Activated CD4-positive, alpha-beta T cell treated with anti-CD3 and anti-CD28 coated beads for 36 hours (primary cell): ENCODE data around the gene CDH23. TPM values are rescaled to one million over a fixed set of nuclear protein-coding genes. Genes with fewer than 3 reads are reported as not detected.
A peak's percentile ranks its signal among the peaks of the same experiment; 100 is the strongest.

Source experiments
- ATAC-seq: fragments of 200-7000 bp; cut with Tn5 transposase; one replicate; pipeline ENCODE4 v1.10.0; 2021; ENCODE audit warnings: mild to moderate bottlenecking, moderate library complexity
- CTCF ChIA-PET: fragments of 350-600 bp; sonication (Branson Sonifier 250); formaldehyde crosslinking; loops from one replicate; lab custom pipeline; 2021; ENCODE audit warnings: antibody characterized with exemption; lab: Charles Lee
- POLR2A ChIA-PET: fragments of 350-600 bp; sonication (Branson Sonifier 250); formaldehyde crosslinking; loops from one replicate; lab custom pipeline; 2021; ENCODE audit warnings: antibody characterized with exemption, inconsistent platforms; lab: Charles Lee
- DNase-seq: peaks from one replicate; pipeline ENCODE4 v3.0.0-alpha.2; 2020
- H3K27ac Mint-ChIP-seq: one replicate; pipeline ENCODE4 v1.8.0; 2021; ENCODE audit warnings: mixed read lengths
- H3K27me3 Mint-ChIP-seq: one replicate; pipeline ENCODE4 v1.8.0; 2021; ENCODE audit warnings: mixed read lengths
- H3K36me3 Mint-ChIP-seq: one replicate; pipeline ENCODE4 v1.8.0; 2021; ENCODE audit warnings: low read depth, mixed read lengths
- H3K4me1 Mint-ChIP-seq: one replicate; pipeline ENCODE4 v1.8.0; 2021; ENCODE audit warnings: mixed read lengths
- H3K4me3 Mint-ChIP-seq: one replicate; pipeline ENCODE4 v1.8.0; 2021; ENCODE audit warnings: mild to moderate bottlenecking, moderate library complexity, mixed read lengths
- H3K9me3 Mint-ChIP-seq: one replicate; pipeline ENCODE4 v1.8.0; 2021; ENCODE audit warnings: low read depth, mixed read lengths
- intact Hi-C, 2 experiments: fragments of 100-400 bp; cut with DNase I in 1 of 2; cut with micrococcal nuclease in 1 of 2; formaldehyde crosslinking; loops; one replicate each; pipeline versions ENCODE4 v1.14.2 to v1.15.1; 2022 to 2024; cut with DNase I, micrococcal nuclease
- total RNA-seq, 2 experiments: library from RNA; stranded (reverse); gene quantifications; one replicate each; pipeline ENCODE4 v1.2.3, GENCODE V29; 2021

CDH23 gene
- total RNA-seq, 2 experiments from 2014 or later, result 1.5 to 1.6 TPM

- Mint-ChIP-seq H3K4me3 (no peak overlapping the region), H3K27me3 (no peaks in the 10 kb centered on the region), H3K36me3 (no peaks in the 10 kb centered on the region), H3K4me1 (no peaks in the 10 kb centered on the region), H3K27ac (no peak overlapping the region), H3K9me3 (no peaks in the 10 kb centered on the region)
- ChIA-PET POLR2A (no interaction called here), CTCF (interaction anchor here (0.6 kb wide), 1 partner anchor 65 kb away, joined by 3 read pairs; no protein-coding TSS in a partner anchor)
- intact Hi-C loops, result no loop called here
- DNase-seq (no peak), ATAC-seq (no peak)
Observed at GRCh38 chr10:71643904-71644303, 247.2 kb downstream of the CDH23 start.

DNA sequence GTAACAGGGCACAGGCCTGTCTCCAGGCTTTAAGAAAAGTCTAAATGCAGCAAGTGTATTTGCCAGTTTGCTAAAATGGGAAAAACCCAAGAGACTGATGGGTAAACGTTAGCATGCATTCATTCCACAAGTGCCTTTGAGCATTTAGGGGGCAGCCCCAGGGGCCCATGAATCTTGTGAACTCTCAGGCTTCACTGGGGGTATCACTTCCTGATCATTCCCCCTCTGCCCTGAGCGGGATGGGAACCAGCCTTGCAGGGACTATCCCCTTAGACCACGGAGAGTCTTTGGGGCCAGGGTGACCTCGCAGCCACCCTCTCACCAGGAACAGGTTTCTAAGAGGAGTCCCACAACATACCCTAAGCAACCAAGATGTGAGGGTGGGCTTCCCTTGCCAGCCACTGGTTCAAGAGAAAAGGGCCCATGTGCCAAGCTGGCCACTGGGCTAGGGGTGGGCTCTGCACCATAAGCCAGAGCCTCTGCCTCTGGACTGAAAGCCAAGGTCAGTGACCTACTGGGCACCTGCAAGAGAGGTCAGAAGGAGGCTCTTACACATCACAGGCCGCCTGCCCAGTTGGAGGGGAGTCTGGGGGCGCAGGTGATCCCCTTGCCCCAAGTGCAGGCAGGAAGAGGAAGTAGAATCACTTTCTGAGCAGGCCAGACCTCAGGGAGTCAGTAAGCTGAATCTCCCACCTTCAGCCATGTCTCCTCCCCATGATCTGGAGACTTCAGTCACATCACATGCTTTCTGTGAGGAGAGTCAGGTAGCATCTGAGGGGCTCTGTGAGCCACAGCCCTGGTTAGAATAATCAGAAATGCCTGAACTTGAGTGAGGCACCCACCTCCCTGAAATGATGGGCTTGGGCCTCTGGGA is 247.8 kb downstream of the CDH23 start:
- H3K4me3 Mint-ChIP-seq, result no peak overlapping the region
- peak; percentile 68 for ATAC-seq
- H3K27ac Mint-ChIP-seq, result no peak overlapping the region
- ChIA-PET CTCF (no interaction called here), POLR2A (no interaction called here)
- no peaks in the 10 kb centered on the region for H3K4me1 Mint-ChIP-seq
- H3K27me3 Mint-ChIP-seq, result no peaks in the 10 kb centered on the region
- no peaks in the 10 kb centered on the region for H3K36me3 Mint-ChIP-seq
- no peak for DNase-seq
- no peaks in the 10 kb centered on the region for H3K9me3 Mint-ChIP-seq
- intact Hi-C loops, result no loop called here

GRCh38 chr10:71645185-71645584 is 248.5 kb downstream of the CDH23 start:
- ChIA-PET CTCF (interaction anchor here (0.8 kb wide), 1 partner anchor 9 kb away, joined by 4 read pairs; no protein-coding TSS in a partner anchor), POLR2A (no interaction called here)
- Mint-ChIP-seq H3K27me3 (no peaks in the 10 kb centered on the region), H3K4me1 (no peaks in the 10 kb centered on the region), H3K36me3 (no peaks in the 10 kb centered on the region), H3K27ac (no peak overlapping the region), H3K9me3 (no peaks in the 10 kb centered on the region), H3K4me3 (no peak overlapping the region)
- intact Hi-C loops, result no loop called here
- DNase-seq, result no peak
- no peak for ATAC-seq

GRCh38 chr10:71646037-71646436 is 249.3 kb downstream of the CDH23 start:
- H3K36me3 Mint-ChIP-seq, result no peaks in the 10 kb centered on the region
- no peaks in the 10 kb centered on the region for H3K27me3 Mint-ChIP-seq
- no peaks in the 10 kb centered on the region for H3K4me1 Mint-ChIP-seq
- intact Hi-C loops, result no loop called here
- ChIA-PET CTCF (interaction anchor here (0.8 to 1.3 kb wide), 2 partner anchors 8 to 11 kb away, joined by 3 to 4 read pairs; no protein-coding TSS in a partner anchor), POLR2A (no interaction called here)
- H3K4me3 Mint-ChIP-seq, result no peak overlapping the region
- no peak overlapping the region for H3K27ac Mint-ChIP-seq
- ATAC-seq (no peak), DNase-seq (no peak)
- no peaks in the 10 kb centered on the region for H3K9me3 Mint-ChIP-seq

DNA sequence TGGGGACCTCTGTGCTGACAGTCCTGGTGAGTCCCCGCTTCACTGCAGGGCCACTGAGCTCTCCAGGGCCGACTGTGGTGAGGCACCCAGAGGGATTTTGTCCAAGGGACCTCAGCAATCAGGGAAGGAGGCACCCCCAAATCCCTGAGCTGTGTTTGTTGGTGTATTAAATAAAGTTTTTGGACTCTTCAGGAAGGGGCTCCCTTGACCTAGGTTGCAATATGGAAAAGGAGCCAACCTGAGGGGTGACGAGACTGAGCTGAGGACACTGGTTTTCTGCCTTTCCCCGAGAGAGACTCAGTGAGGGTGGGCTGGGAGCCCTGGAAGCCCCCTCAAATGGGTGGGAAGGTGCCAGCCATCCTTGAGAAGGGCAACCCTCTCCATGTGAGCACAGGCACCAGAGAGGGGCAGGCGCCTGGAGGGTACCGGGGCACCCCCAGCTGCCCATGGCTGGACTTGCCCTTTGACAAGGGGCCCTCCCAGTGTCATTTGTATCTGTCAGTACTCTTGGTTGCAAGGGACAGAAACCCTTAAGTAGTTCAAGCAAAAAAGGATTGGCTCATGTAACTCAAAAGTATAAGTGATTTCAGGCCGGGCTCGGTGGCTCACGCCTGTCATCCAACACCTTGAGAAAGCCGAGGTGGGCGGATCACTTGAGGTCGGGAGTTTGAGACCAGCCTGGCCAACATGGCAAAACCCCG is 250.0 kb downstream of the CDH23 start:
- Mint-ChIP-seq H3K27ac (no peak overlapping the region), H3K4me1 (no peaks in the 10 kb centered on the region), H3K9me3 (no peaks in the 10 kb centered on the region), H3K4me3 (no peak overlapping the region), H3K27me3 (no peaks in the 10 kb centered on the region), H3K36me3 (no peaks in the 10 kb centered on the region)
- ChIA-PET CTCF (interaction anchor here (0.6 to 1.3 kb wide), 2 partner anchors 11 to 60 kb away, joined by 3 read pairs; no protein-coding TSS in a partner anchor), POLR2A (no interaction called here)
- intact Hi-C loops, result no loop called here
- ATAC-seq (no peak), DNase-seq (no peak)

DNA sequence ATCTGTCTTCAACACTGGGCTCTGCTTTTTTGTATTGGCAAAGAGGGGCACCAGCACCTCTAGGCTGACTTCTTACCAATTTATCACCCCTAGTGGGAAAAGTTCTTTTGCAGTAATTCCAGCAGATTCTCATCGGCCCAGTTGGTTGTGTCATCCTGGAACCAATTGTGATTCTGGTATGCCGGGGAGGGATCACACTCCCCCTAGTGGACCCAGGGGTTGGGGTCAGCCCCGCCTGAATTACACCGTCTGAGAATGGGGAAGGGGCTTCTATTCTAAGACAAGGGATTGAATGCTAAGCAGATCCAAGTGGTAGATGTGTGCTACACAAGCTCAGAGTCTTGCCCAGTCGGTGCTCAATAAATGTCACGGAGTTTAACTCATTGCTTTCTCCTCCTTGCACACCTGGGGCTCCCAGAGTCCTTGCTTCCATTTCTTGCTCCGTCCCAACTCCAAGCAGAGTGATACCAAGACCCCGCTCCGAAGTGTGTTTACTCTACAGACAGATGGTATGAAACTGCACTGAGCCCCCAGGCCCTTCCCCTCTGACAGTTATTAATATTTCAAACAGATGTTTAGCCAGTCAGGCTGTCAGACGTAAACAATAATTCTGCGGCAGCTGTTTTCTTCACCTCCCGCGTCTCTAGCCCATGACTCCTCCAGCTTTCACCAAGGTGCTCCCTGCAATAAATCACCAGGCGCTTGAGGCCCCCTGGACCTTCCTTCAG is 251.0 kb downstream of the CDH23 start:
- no peak for ATAC-seq
- H3K27me3 Mint-ChIP-seq, result no peaks in the 10 kb centered on the region
- intact Hi-C loops, result no loop called here
- no peaks in the 10 kb centered on the region for H3K9me3 Mint-ChIP-seq
- H3K36me3 Mint-ChIP-seq, result no peaks in the 10 kb centered on the region
- CTCF ChIA-PET, result interaction anchor here (0.7 kb wide), 1 partner anchor 304 kb away, joined by 3 read pairs; no protein-coding TSS in a partner anchor
- POLR2A ChIA-PET, result no interaction called here
- H3K4me3 Mint-ChIP-seq, result no peak overlapping the region
- DNase-seq, result no peak
- no peaks in the 10 kb centered on the region for H3K4me1 Mint-ChIP-seq
- H3K27ac Mint-ChIP-seq, result no peak overlapping the region

- Mint-ChIP-seq H3K27me3 (no peaks in the 10 kb centered on the region), H3K27ac (no peak overlapping the region), H3K36me3 (no peaks in the 10 kb centered on the region), H3K4me3 (no peak overlapping the region), H3K4me1 (no peaks in the 10 kb centered on the region), H3K9me3 (no peaks in the 10 kb centered on the region)
- intact Hi-C loops, result no loop called here
- POLR2A ChIA-PET, result no interaction called here
- CTCF ChIA-PET, result interaction anchor here (0.7 kb wide), 1 partner anchor 305 kb away, joined by 3 read pairs; no protein-coding TSS in a partner anchor
- no peak for ATAC-seq
- DNase-seq, result no peak
Observed at GRCh38 chr10:71648254-71648932, 251.7 kb downstream of the CDH23 start.

GRCh38 chr10:71648933-71649320 is 252.2 kb downstream of the CDH23 start:
- no peaks in the 10 kb centered on the region for H3K27me3 Mint-ChIP-seq
- CTCF ChIA-PET, result interaction anchor here (0.7 kb wide), 1 partner anchor 306 kb away, joined by 3 read pairs; no protein-coding TSS in a partner anchor
- POLR2A ChIA-PET, result no interaction called here
- intact Hi-C loops, result no loop called here
- H3K9me3 Mint-ChIP-seq, result no peaks in the 10 kb centered on the region
- DNase-seq, result no peak
- no peak overlapping the region for H3K4me3 Mint-ChIP-seq
- ATAC-seq, result no peak
- H3K27ac Mint-ChIP-seq, result no peak overlapping the region
- no peaks in the 10 kb centered on the region for H3K4me1 Mint-ChIP-seq
- H3K36me3 Mint-ChIP-seq, result no peaks in the 10 kb centered on the region

DNA sequence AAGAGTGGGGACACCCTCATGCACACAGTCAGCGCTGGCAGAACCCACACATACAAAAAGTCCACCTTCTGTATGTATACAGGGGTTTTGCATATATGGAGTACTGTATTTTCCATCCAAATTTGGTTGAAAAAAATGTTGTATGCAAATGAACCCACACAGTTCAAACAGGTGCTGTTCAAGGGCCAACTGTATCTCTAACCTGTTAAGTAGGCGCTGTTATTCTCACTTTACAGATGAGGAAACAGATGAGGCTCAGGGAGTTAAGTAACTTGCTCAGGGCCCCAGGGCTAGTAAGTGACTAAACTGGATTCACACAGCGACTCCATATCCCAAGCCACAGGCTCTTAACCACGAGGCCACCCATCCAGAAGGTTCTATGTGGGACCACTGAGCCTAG is 252.9 kb downstream of the CDH23 start:
- H3K27ac Mint-ChIP-seq, result no peak overlapping the region
- DNase-seq, result no peak
- no peaks in the 10 kb centered on the region for H3K27me3 Mint-ChIP-seq
- CTCF ChIA-PET, result interaction anchor here (0.7 kb wide), 1 partner anchor 429 kb away, joined by 3 read pairs; no protein-coding TSS in a partner anchor
- no peak for ATAC-seq
- H3K4me3 Mint-ChIP-seq, result no peak overlapping the region
- no peaks in the 10 kb centered on the region for H3K4me1 Mint-ChIP-seq
- intact Hi-C loops, result no loop called here
- POLR2A ChIA-PET, result no interaction called here
- no peaks in the 10 kb centered on the region for H3K36me3 Mint-ChIP-seq
- no peaks in the 10 kb centered on the region for H3K9me3 Mint-ChIP-seq

- POLR2A ChIA-PET, result no interaction called here
- H3K4me1 Mint-ChIP-seq, result no peaks in the 10 kb centered on the region
- no peaks in the 10 kb centered on the region for H3K27me3 Mint-ChIP-seq
- ATAC-seq, result no peak
- no peak overlapping the region for H3K4me3 Mint-ChIP-seq
- no peaks in the 10 kb centered on the region for H3K36me3 Mint-ChIP-seq
- H3K27ac Mint-ChIP-seq, result no peak overlapping the region
- DNase-seq, result no peak
- intact Hi-C loops, result no loop called here
- CTCF ChIA-PET, result no interaction called here
- no peaks in the 10 kb centered on the region for H3K9me3 Mint-ChIP-seq
Observed at GRCh38 chr10:71650397-71650796, 253.7 kb downstream of the CDH23 start.

DNA sequence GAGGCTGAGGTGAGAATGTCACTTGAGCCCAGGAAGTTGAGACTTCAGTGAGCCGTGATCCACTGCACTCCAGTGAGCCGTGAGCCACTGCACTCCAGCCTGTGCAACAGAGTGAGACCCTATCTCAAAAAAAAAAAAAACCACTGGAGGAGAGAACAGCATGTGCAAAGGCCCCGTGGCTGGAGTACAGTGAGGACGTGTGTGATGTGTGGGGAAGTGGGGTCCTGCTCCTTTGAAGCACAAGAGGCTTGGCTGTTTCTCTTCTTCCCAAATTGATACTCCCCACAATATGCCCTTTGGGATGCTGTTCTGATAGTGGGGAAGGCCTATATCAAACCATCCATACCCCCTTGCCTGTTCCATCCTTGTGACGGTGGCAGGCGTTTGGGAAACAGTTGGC is 254.7 kb downstream of the CDH23 start:
- CTCF ChIA-PET, result interaction anchor here (0.6 to 1.0 kb wide), 2 partner anchors 12 to 306 kb away, joined by 3 to 4 read pairs; no protein-coding TSS in a partner anchor
- POLR2A ChIA-PET, result no interaction called here
- Mint-ChIP-seq H3K27ac (no peak overlapping the region), H3K36me3 (no peaks in the 10 kb centered on the region), H3K27me3 (no peaks in the 10 kb centered on the region), H3K4me1 (no peaks in the 10 kb centered on the region), H3K9me3 (no peaks in the 10 kb centered on the region), H3K4me3 (no peak overlapping the region)
- intact Hi-C loops, result no loop called here
- DNase-seq, result no peak
- no peak for ATAC-seq
